Measurements from ENCODE around the gene SSTR3.

DNA sequence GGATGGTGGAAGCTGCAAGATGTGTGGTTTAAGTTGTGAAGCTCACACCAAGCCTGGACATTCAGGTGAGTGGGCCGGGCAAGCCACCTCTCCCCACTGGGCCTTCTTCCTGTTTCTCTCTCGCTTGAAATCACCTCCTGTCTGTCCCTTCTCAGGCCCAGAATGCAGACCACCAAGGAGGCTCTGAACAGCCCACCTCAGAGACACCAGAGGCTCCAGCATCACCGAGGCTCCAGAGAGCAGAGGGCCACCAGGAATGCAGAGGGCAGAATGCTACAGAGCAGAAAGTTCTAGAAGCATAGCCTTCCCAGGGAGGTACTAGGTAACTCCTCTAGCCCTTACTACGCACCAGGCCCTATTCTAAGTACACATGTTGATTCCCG lies 47.8 kb downstream of the SSTR3 start:
- TF ChIP-seq, protein P1, sequence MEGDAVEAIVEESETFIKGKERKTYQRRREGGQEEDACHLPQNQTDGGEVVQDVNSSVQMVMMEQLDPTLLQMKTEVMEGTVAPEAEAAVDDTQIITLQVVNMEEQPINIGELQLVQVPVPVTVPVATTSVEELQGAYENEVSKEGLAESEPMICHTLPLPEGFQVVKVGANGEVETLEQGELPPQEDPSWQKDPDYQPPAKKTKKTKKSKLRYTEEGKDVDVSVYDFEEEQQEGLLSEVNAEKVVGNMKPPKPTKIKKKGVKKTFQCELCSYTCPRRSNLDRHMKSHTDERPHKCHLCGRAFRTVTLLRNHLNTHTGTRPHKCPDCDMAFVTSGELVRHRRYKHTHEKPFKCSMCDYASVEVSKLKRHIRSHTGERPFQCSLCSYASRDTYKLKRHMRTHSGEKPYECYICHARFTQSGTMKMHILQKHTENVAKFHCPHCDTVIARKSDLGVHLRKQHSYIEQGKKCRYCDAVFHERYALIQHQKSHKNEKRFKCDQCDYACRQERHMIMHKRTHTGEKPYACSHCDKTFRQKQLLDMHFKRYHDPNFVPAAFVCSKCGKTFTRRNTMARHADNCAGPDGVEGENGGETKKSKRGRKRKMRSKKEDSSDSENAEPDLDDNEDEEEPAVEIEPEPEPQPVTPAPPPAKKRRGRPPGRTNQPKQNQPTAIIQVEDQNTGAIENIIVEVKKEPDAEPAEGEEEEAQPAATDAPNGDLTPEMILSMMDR (IDR thresholded peaks at IDR 0.05) = no peak
- TF ChIP-seq POLR2A (IDR thresholded peaks at IDR 0.05) = no peak

All from ovary (tissue), 3 donors.